HepG2 (cell line): ENCODE data around the gene MLNR. TPM values are rescaled to one million over a fixed set of nuclear protein-coding genes. Genes with fewer than 3 reads are reported as not detected.

Experiments used
- ATAC-seq: fragments of 200-7000 bp; cut with Tn5 transposase; 3 replicates; pipeline ENCODE4 v1.9.1; 2020; ENCODE audit warnings: mild to moderate bottlenecking, moderate library complexity
- BruUV-seq: library from RNA; stranded (reverse); fragments of 400-500 nt; replicated peaks from 2 replicates; lab custom pipeline; 2021; lab: Mats Ljungman, UMichigan
- CTCF ChIA-PET: fragments of 300-600 bp; formaldehyde crosslinking; extraction: SDS; loops from one replicate; lab custom pipeline; 2021; ENCODE audit warnings: low total read pairs, inconsistent platforms, low intra/inter-chr PET ratio; lab: Yijun Ruan, JAX
- POLR2A ChIA-PET: fragments of 350-600 bp; sonication (Branson Sonifier 250); formaldehyde crosslinking; loops from one replicate; lab custom pipeline; 2020; ENCODE audit warnings: antibody characterized with exemption, inconsistent platforms; lab: Yijun Ruan, JAX
- DNase-seq: peaks from one replicate; pipeline ENCODE4 v3.0.0-alpha.2; 2015; ENCODE audit warnings: low spot score
- FAIRE-seq: peaks from 3 replicates; lab custom pipeline; 2011; peaks lifted over from hg19 to GRCh38; lab: Jason Lieb, UNC
- H2AFZ ChIP-seq: one replicate; pipeline ENCODE4 v1.6.1; 2011; ENCODE audit warnings: low read length, inconsistent platforms
- H3K27ac ChIP-seq: fragments of 300-600 bp; 3 replicates; pipeline ENCODE4 v1.8.0; 2011; ENCODE audit warnings: mixed run types, mild to moderate bottlenecking, mixed read lengths, low read length, inconsistent platforms; ENCODE audit not compliant: insufficient read depth; ENCODE audit errors: extremely low read length
- H3K27me3 ChIP-seq, 2 experiments: fragments of 200-600 bp in 1 of 2; 2 replicates in 1 of 2; 3 replicates in 1 of 2; pipeline versions ENCODE4 v1.6.0 to v1.8.0; 2011; ENCODE audit warnings: low read length in 2 of 2, mild to moderate bottlenecking in 2 of 2, moderate library complexity in 2 of 2, inconsistent platforms in 1 of 2; ENCODE audit not compliant: insufficient read depth in 2 of 2, control insufficient read depth in 1 of 2
- H3K36me3 ChIP-seq, 2 experiments: fragments of 200-600 bp in 1 of 2; replicated peaks in 1 of 2; 2 replicates in 1 of 2; 3 replicates in 1 of 2; pipeline versions ENCODE4 v1.5.1 to v1.8.0; 2011; ENCODE audit warnings: low read length in 2 of 2, inconsistent platforms in 1 of 2; ENCODE audit not compliant: insufficient read depth in 2 of 2, control insufficient read depth in 1 of 2
- H3K4me1 ChIP-seq: 2 replicates; pipeline ENCODE4 v1.5.1; 2012; ENCODE audit warnings: low read length, inconsistent platforms; ENCODE audit not compliant: insufficient read depth
- H3K4me2 ChIP-seq: 2 replicates; pipeline ENCODE4 v1.6.0; 2011; ENCODE audit warnings: low read depth, low read length, inconsistent platforms
- H3K4me3 ChIP-seq, 3 experiments: fragments of 200-600 bp in 1 of 3; sonication (generic), shearing (Covaris generic) in 1 of 3; replicated peaks in 1 of 3; 2 replicates each; pipeline ENCODE4 v1.5.1; 2011 to 2016; ENCODE audit warnings: low read length in 3 of 3, inconsistent platforms in 2 of 3, low read depth in 2 of 3, mild to moderate bottlenecking in 2 of 3, control low read depth in 1 of 3, mixed read lengths in 1 of 3; ENCODE audit not compliant: insufficient read depth in 1 of 3
- H3K79me2 ChIP-seq: one replicate; pipeline ENCODE4 v1.6.1; 2011; ENCODE audit warnings: low read length, inconsistent platforms; ENCODE audit not compliant: insufficient read depth
- H3K9ac ChIP-seq: 2 replicates; pipeline ENCODE4 v1.6.0; 2011; ENCODE audit warnings: mild to moderate bottlenecking, low read depth, low read length, inconsistent platforms; ENCODE audit not compliant: insufficient read depth
- H3K9me3 ChIP-seq: 2 replicates; pipeline ENCODE4 v1.5.1; 2012; ENCODE audit warnings: mild to moderate bottlenecking, low read length
- H4K20me1 ChIP-seq: 2 replicates; pipeline ENCODE4 v1.6.0; 2011; ENCODE audit warnings: inconsistent platforms, mild to moderate bottlenecking, low read length, moderate library complexity; ENCODE audit not compliant: insufficient read depth
- DNMT1 ChIP-seq: sonication (generic); formaldehyde crosslinking; IDR thresholded peaks from 2 replicates; pipeline ENCODE4 v1.5.1; 2020; ENCODE audit warnings: mild to moderate bottlenecking, missing genetic modification reagents
- E2F5 ChIP-seq: sonication (generic); formaldehyde crosslinking; conservative IDR thresholded peaks from 2 replicates; pipeline ENCODE4 v1.4.0; 2020; ENCODE audit warnings: missing genetic modification reagents
- MED13 ChIP-seq: sonication (generic); formaldehyde crosslinking; IDR thresholded peaks from 2 replicates; pipeline ENCODE4 v1.5.0; 2020; ENCODE audit warnings: missing genetic modification reagents
- MYNN ChIP-seq: sonication (generic); formaldehyde crosslinking; IDR thresholded peaks from 2 replicates; pipeline ENCODE4 v1.4.0; 2020; ENCODE audit warnings: mild to moderate bottlenecking, low read depth, missing genetic modification reagents
- NFKBIZ ChIP-seq: IDR thresholded peaks from 2 replicates; pipeline ENCODE4 v1.6.1; 2018; ENCODE audit warnings: missing genetic modification reagents, missing compliant biosample characterization
- NFRKB ChIP-seq: fragments of 450-650 bp; IDR thresholded peaks from 2 replicates; pipeline ENCODE4 v1.6.1; 2017
- PLRG1 ChIP-seq: fragments of 450-650 bp; conservative IDR thresholded peaks from 2 replicates; pipeline ENCODE4 v1.6.1; 2016
- SP140L ChIP-seq: sonication (generic); formaldehyde crosslinking; IDR thresholded peaks from 2 replicates; pipeline ENCODE4 v1.4.0; 2020; ENCODE audit warnings: missing genetic modification reagents, borderline replicate concordance
- TBL1XR1 ChIP-seq: fragments of 150-350 bp; IDR thresholded peaks from 2 replicates; pipeline ENCODE4 v1.6.1; 2014; ENCODE audit warnings: borderline replicate concordance, low read length; ENCODE audit not compliant: partially characterized antibody
- ZBTB4 ChIP-seq: sonication (generic); formaldehyde crosslinking; IDR thresholded peaks from 2 replicates; pipeline ENCODE4 v1.4.0; 2020; ENCODE audit warnings: missing genetic modification reagents, mild to moderate bottlenecking, borderline replicate concordance
- ZFP36 ChIP-seq: fragments of 150-350 bp; IDR thresholded peaks from 2 replicates; pipeline ENCODE4 v1.6.1; 2018; ENCODE audit warnings: borderline replicate concordance, low read length, low read depth; ENCODE audit not compliant: partially characterized antibody
- ZNF18 ChIP-seq: sonication (generic); formaldehyde crosslinking; IDR thresholded peaks from 2 replicates; pipeline ENCODE4 v1.8.0; 2022; ENCODE audit warnings: mild to moderate bottlenecking, missing genetic modification reagents; ENCODE audit not compliant: insufficient replicate concordance
- ZNF326 ChIP-seq: sonication (generic); formaldehyde crosslinking; IDR thresholded peaks from 2 replicates; pipeline ENCODE4 v1.4.0; 2020; ENCODE audit warnings: missing genetic modification reagents, borderline replicate concordance
- ZNF460 ChIP-seq: sonication (generic); formaldehyde crosslinking; IDR thresholded peaks from 2 replicates; pipeline ENCODE4 v1.5.1; 2020; ENCODE audit warnings: missing genetic modification reagents, mild to moderate bottlenecking, borderline replicate concordance
- WGBS: methylation state at CpG from one replicate; pipeline ENCODE4 v1.1.6; 2017; ENCODE audit warnings: low lambda C conversion rate; 5-methylcytosine and 5-hydroxymethylcytosine counted together
- in situ Hi-C: cut with HindIII; loops from 2 replicates; pipeline ENCODE4 v1.10.0; 2017; ENCODE audit warnings: low pct_unique_long_range_greater_than_20kb; ENCODE audit not compliant: extremely low pct_ligation_motif_present
- intact Hi-C: fragments of 100-400 bp; cut with micrococcal nuclease; formaldehyde crosslinking; loops from one replicate; pipeline ENCODE4 v1.10.0; 2022; ENCODE audit not compliant: unreplicated experiment
- polyA plus RNA-seq, 8 experiments: library from polyadenylated mRNA; depleted of rRNA in 3 of 8; stranded (reverse) in 7 of 8; unstranded in 1 of 8; fragments of >200 nt; fragmentation: Illumina TruSeq in 4 of 8; extraction: Trizol in 4 of 8; gene quantifications; 2 replicates each; pipeline versions ENCODE4 v1.2.1 to v1.2.3, GENCODE V29; 2011 to 2016; ENCODE audit warnings: low read depth in 4 of 8, missing spikeins in 1 of 8, mixed read lengths in 1 of 8; ENCODE audit not compliant: insufficient read depth in 1 of 8
- total RNA-seq, 5 experiments: library from RNA; depleted of rRNA; stranded (reverse); fragments of >200 nt; fragmentation: Illumina TruSeq; extraction: Trizol; gene quantifications; 2 replicates each; pipeline ENCODE4 v1.2.3, GENCODE V29; 2016; ENCODE audit warnings: low read depth in 1 of 5
- TF ChIP-seq, protein P1 (sequence below): sonication (generic); formaldehyde crosslinking; IDR thresholded peaks from 2 replicates; pipeline ENCODE4 v1.8.1; 2023; ENCODE audit warnings: mild to moderate bottlenecking, missing genetic modification reagents
- TF ChIP-seq, protein P2 (sequence below): IDR thresholded peaks from 2 replicates; pipeline ENCODE4 v1.6.1; 2016; ENCODE audit warnings: low read depth, control low read depth

The MLNR gene
- total and polyA plus RNA-seq, 2 of the 13 experiments (the other 11 are each of a cell fraction or from before 2014, with no cell fraction given): 0.46 TPM; not detected in 1

DNA sequence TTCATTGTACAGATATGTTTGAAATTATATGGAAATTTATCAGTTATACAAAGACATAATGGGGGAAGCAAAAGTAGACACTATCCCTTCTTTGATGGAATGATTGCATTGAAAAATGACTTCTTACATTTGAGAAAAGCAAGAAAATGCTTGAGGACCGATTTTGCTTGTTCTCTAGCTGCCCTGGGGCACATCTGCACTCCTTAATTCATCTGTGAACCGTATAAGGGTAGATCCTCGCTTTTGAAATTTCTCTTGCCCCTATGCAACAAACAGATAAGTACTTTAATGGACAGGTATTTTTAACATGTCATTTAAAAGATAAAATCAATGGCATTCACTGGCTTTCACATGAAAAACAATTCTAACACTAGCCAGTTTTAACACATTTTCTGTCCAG lies 13.5 kb upstream of the MLNR start:
- no peaks in the 10 kb centered on the region for H3K27me3 ChIP-seq
- ChIA-PET CTCF (no interaction called here), POLR2A (no interaction called here)
- peaks cover 11 to 55% of the 10 kb centered on the region in 2 experiments for H3K36me3 ChIP-seq
- no peaks in the 10 kb centered on the region for H4K20me1 ChIP-seq
- in situ Hi-C loops: no loop called here
- no peaks in the 10 kb centered on the region for H3K79me2 ChIP-seq
- no peaks in the 10 kb centered on the region for H3K9me3 ChIP-seq
- H3K9ac ChIP-seq: no peak overlapping the region
- no peak overlapping the region for H3K4me3 ChIP-seq
- no peak overlapping the region for H2AFZ ChIP-seq
- no peak overlapping the region for H3K4me2 ChIP-seq
- FAIRE-seq (no peak), DNase-seq (no peak), ATAC-seq (no peak)
- no TSS peak for BruUV-seq
- WGBS: 90% methylated on average over 3 of the region's 3 CpGs
- no peaks in the 10 kb centered on the region for H3K4me1 ChIP-seq
- intact Hi-C loops: no loop called here
- H3K27ac ChIP-seq: no peak overlapping the region
- TF ChIP-seq, protein P1, sequence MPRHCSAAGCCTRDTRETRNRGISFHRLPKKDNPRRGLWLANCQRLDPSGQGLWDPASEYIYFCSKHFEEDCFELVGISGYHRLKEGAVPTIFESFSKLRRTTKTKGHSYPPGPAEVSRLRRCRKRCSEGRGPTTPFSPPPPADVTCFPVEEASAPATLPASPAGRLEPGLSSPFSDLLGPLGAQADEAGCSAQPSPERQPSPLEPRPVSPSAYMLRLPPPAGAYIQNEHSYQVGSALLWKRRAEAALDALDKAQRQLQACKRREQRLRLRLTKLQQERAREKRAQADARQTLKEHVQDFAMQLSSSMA (CRISPR knock-in tag): no peak
- TF ChIP-seq ZNF326 (CRISPR knock-in tag) (no peak), NFKBIZ (CRISPR knock-in tag) (no peak), MYNN (no peak), SP140L (no peak), ZNF18 (no peak), NFRKB (no peak), PLRG1 (no peak), ZBTB4 (no peak), MED13 (no peak), DNMT1 (CRISPR knock-in tag) (no peak), E2F5 (no peak), ZFP36 (no peak), TBL1XR1 (no peak), ZNF460 (CRISPR knock-in tag) (no peak)
- TF ChIP-seq, protein P2, sequence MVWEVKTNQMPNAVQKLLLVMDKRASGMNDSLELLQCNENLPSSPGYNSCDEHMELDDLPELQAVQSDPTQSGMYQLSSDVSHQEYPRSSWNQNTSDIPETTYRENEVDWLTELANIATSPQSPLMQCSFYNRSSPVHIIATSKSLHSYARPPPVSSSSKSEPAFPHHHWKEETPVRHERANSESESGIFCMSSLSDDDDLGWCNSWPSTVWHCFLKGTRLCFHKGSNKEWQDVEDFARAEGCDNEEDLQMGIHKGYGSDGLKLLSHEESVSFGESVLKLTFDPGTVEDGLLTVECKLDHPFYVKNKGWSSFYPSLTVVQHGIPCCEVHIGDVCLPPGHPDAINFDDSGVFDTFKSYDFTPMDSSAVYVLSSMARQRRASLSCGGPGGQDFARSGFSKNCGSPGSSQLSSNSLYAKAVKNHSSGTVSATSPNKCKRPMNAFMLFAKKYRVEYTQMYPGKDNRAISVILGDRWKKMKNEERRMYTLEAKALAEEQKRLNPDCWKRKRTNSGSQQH (CRISPR knock-in tag): no peak
